HUES6 (cell line): Measurements from ENCODE around the gene FBLN2.

Experiments
- H3K27ac ChIP-seq: 2 replicates; pipeline ENCODE4 v1.7.0; 2013; ENCODE audit warnings: low read depth, mild to moderate bottlenecking, low read length, inconsistent platforms
- H3K27me3 ChIP-seq: 2 replicates; pipeline ENCODE4 v1.6.1; 2013; ENCODE audit warnings: low read length; ENCODE audit not compliant: control insufficient read depth, insufficient read depth
- H3K36me3 ChIP-seq: 2 replicates; pipeline ENCODE4 v1.6.1; 2013; ENCODE audit warnings: low read length; ENCODE audit not compliant: control insufficient read depth, insufficient read depth
- H3K4me1 ChIP-seq: 2 replicates; pipeline ENCODE4 v1.6.1; 2013; ENCODE audit warnings: low read length; ENCODE audit not compliant: control insufficient read depth, insufficient read depth
- H3K4me3 ChIP-seq: 2 replicates; pipeline ENCODE4 v1.5.1; 2013; ENCODE audit warnings: low read depth, low read length
- H3K9ac ChIP-seq: one replicate; pipeline ENCODE4 v1.6.1; 2013; ENCODE audit warnings: mild to moderate bottlenecking, low read length
- H3K9me3 ChIP-seq: 2 replicates; pipeline ENCODE4 v1.6.1; 2013; ENCODE audit warnings: low read depth, low read length; ENCODE audit not compliant: control insufficient read depth, insufficient read depth

Gene FBLN2

DNA sequence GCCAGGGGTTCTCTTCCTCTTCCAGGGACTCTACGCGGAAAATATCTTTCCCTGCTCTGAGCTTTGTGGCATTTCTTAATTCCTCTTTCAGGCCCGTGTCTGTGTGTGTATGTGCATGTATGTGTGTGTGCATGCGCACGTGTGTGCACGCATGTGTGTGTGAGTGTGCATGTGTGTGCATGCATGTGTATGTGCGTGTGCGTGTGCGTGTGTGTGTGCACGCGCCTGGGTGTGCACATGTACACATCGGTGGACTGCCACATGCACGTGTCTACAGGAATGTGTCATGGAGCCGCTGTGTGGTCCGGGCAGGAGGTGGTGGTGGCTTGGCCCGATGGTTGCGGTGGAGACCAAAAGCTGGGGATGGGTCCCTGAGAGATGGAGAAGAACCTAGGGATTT, 133.0 kb downstream of the FBLN2 start:
- H3K9ac ChIP-seq: no peak overlapping the region
- H3K27ac ChIP-seq: no peak overlapping the region
- no peaks in the 10 kb centered on the region for H3K9me3 ChIP-seq
- no peak overlapping the region for H3K4me3 ChIP-seq
- peaks cover 1% of the 10 kb centered on the region; the same call in 1 of the 2 replicates for H3K4me1 ChIP-seq
- H3K36me3 ChIP-seq: no peaks in the 10 kb centered on the region
- H3K27me3 ChIP-seq: no peaks in the 10 kb centered on the region

DNA sequence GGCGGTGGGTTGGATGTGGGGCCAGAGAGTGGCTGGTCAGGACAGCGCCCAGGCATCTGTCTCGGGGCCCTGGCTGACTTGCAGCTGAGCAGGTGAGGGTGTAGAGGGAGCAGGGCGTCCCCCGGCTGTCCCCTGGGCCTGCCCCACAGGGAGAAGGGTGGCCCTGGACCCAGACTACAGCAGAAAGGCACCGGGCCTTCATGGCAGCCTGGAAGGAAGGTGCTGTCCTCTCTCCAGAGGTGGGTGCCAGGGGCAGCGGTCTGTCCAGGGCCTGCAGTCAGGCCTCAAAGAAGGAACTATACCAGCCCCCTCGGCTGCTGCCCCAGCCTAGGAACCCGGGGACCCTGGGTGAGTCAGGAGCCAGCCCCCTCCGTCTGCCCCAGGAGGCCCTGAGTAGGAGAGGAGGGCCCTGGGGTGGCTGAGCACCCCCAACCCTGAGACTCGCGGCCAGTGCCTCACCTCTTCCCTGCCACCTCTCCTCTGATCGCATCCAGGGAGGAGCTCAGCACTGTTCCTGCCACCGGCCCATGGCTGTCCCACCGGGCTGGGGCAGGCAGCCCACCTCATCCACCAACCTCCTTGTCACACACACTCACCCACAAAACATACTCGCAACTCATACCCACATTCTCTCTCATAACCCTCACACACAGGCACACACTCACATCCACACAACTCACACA, 133.5 kb downstream of the FBLN2 start:
- Histone ChIP-seq H3K4me3 (no peak overlapping the region), H3K9ac (no peak overlapping the region)

DNA sequence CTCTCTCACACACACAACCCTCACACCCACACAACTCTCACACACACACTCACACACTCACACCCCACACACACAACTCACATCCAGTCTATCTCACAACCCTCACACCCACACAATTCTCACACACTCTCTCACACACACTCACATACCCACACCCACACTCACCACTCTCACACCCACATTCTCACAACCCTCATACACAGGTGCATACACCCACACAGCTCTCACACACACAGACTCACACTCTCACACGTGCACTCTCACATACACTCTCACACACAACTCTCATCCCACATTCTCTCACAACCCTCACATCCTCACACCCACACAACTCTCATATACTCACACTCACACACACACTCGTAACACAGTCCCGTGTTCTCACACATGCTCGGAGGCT, 134.4 kb downstream of the FBLN2 start:
- Histone ChIP-seq H3K4me1 (peaks cover 12% of the 10 kb centered on the region), H3K4me3 (no peak overlapping the region), H3K27me3 (no peaks in the 10 kb centered on the region), H3K27ac (no peak overlapping the region), H3K36me3 (no peaks in the 10 kb centered on the region), H3K9ac (no peak overlapping the region), H3K9me3 (no peaks in the 10 kb centered on the region)

More for the DNA sequence above, 133.5 kb downstream of the FBLN2 start:
- peaks cover 7% of the 10 kb centered on the region; the same call in 1 of the 2 replicates for H3K4me1 ChIP-seq
- no peaks in the 10 kb centered on the region for H3K9me3 ChIP-seq
- no peak overlapping the region for H3K27ac ChIP-seq
- H3K27me3 ChIP-seq: no peaks in the 10 kb centered on the region
- no peaks in the 10 kb centered on the region for H3K36me3 ChIP-seq

DNA sequence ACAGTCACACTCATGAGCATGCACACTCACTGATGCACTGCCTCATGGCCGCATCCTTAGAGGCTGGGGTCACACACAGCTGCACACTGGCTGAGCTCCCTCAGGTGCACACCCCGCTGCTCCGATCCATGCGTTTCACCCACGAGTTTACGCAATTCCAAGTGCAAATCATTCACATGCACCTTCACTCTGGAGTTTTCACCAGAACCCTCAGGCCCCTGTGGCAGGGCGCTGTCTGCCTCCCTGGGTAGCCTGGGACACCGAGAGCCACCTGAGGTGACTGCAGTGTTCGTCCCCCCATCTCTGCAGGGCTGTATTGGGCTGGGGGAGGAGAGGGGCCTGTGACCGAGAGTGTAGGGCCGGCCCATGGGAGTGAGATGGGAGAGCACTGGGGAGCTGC, 134.8 kb downstream of the FBLN2 start:
- Histone ChIP-seq H3K9me3 (no peaks in the 10 kb centered on the region), H3K27ac (no peak overlapping the region), H3K4me1 (peaks cover 12% of the 10 kb centered on the region), H3K9ac (no peak overlapping the region), H3K27me3 (no peaks in the 10 kb centered on the region; the same call in 1 of the 2 replicates), H3K4me3 (no peak overlapping the region), H3K36me3 (no peaks in the 10 kb centered on the region)

DNA sequence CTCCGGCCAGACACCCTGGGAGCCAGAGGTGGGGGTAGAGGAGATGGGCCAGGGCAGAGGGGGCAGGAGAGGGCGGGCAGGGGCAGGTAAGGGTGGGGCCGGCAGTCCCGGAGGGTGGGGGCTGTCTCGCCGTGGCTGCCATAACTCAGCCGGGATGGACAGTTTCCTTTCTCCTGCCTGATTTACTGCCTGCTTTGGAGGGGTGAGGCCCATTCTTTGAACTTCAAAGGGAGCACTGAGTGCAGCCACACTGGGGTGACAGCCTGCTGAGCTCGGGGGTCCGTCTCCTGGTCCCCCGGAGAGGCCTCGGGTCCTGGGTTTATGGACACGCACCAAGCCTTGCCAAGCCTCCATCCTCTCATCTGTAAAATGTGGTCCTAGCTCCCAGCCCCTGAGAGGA, 135.4 kb downstream of the FBLN2 start:
- Histone ChIP-seq H3K36me3 (no peaks in the 10 kb centered on the region), H3K27ac (no peak overlapping the region), H3K4me3 (no peak overlapping the region), H3K9ac (no peak overlapping the region), H3K4me1 (peaks cover 12% of the 10 kb centered on the region), H3K27me3 (no peaks in the 10 kb centered on the region; the same call in 1 of the 2 replicates), H3K9me3 (no peaks in the 10 kb centered on the region)

DNA sequence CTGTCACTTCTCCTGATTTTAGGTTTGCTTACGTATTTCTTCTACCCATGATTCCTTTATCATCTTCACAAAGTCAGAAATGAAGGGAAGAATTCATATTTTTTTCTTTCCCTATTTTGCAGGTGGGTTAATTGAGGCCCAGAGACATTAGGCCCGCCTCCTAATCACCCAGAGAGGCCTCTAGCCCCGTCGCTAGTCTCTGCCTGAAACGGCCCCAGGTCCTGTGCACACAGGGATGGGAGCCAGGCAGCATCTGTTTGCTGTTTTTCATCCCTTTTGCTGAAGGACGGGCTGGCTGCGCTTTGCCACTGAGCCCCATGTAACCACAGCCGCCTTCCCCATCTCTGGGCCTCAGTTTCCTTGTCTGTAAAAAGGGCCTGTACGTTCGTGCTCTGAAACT, 135.9 kb downstream of the FBLN2 start:
- Histone ChIP-seq H3K36me3 (no peaks in the 10 kb centered on the region), H3K27me3 (no peaks in the 10 kb centered on the region; the same call in 1 of the 2 replicates), H3K9ac (no peak overlapping the region)

DNA sequence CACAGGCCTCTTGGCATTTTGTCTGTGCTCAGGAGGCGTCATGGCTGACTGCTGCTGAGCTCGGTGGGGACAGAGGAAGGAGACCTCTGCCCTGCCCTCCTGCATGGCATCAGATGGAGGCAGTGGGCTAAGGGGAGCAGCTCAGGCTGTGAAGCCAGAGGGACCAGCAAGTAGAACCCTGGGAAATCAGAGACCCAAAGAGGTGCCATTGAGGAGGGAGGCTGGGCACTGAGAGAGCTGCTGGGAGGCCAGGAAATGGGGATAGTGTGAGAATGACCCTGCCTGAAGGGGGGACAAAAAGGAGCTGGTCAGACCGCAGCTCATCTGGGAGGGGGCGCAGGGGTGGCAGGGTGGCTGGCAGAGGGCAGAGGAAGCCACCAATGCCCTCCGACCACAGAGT, 136.8 kb downstream of the FBLN2 start:
- Histone ChIP-seq H3K36me3 (no peaks in the 10 kb centered on the region), H3K9me3 (no peaks in the 10 kb centered on the region), H3K27me3 (peaks cover 6% of the 10 kb centered on the region; the same call in 1 of the 2 replicates), H3K27ac (no peak overlapping the region), H3K9ac (no peak overlapping the region), H3K4me3 (no peak overlapping the region), H3K4me1 (peaks cover 12% of the 10 kb centered on the region)

More for the DNA sequence above, 135.9 kb downstream of the FBLN2 start:
- Histone ChIP-seq H3K27ac (no peak overlapping the region), H3K4me3 (no peak overlapping the region), H3K9me3 (no peaks in the 10 kb centered on the region), H3K4me1 (peaks cover 12% of the 10 kb centered on the region)

DNA sequence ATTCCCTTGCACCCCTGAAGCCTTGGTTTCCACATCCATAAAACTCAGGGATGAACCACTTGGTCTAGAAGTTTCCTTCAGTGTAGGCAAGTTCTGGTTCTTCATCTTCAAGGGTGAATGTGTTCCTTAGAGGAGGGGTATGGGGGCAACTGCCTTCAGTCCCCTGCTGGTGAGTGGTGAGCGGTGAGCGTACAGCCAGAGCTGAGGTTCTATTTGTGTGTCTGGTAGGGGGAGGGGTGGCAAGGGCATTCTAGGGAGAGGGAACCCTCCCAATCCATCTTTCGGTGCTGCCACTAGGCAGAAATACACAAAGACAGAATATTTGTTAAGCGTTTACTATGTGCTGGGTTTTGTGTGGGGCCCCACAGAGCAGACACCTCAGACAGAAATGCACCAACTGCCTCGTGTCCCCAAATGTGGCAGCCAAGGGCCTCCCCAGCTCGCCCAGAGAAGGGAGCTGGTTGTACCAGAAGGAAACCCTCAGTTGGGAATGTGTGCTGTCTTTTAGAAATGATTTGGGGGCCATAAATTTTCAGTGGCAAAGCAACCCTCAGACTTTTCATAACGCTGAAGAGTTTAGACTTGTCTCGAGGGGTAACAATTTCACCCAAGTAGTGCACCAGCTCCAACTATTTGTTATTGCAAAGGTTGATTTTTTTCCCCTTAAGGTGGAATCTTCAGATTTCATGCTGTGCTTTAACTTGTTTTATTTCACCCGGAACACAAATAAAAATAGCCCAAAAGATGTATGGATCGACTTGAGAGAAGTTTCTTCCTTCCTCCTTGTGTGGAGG, 137.6 kb downstream of the FBLN2 start:
- H3K9ac ChIP-seq: no peak overlapping the region
- H3K4me3 ChIP-seq: no peak overlapping the region
- H3K27ac ChIP-seq: no peak overlapping the region
- H3K4me1 ChIP-seq: peaks cover 12% of the 10 kb centered on the region
- no peaks in the 10 kb centered on the region for H3K36me3 ChIP-seq
- H3K27me3 ChIP-seq: peaks cover 6% of the 10 kb centered on the region; the same call in 1 of the 2 replicates
- no peaks in the 10 kb centered on the region for H3K9me3 ChIP-seq

DNA sequence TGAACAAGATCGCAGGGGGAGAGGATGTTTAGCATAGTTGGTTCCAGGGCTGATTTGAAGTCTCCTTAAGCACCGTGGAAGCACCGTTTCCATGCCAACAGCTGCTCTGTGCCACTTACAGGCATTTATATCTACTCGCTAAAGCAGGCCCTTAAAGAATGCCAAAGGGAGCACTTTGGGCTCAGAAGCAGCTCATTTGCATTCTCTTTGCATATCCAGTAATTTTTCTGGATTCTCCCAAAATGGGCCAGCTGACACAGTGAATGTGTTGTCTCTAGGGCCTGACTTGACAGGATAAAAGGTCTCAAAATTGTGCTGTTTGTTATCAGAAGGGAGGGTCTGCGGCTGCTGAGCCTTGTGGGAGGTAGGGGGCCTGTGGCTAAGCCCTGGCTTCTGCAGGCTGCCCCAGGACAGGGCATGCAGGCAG, 138.6 kb downstream of the FBLN2 start:
- H3K4me3 ChIP-seq: no peak overlapping the region
- H3K27ac ChIP-seq: no peak overlapping the region
- H3K9me3 ChIP-seq: no peaks in the 10 kb centered on the region
- H3K4me1 ChIP-seq: peaks cover 12% of the 10 kb centered on the region
- no peaks in the 10 kb centered on the region for H3K36me3 ChIP-seq
- no peak overlapping the region for H3K9ac ChIP-seq
- peaks cover 6% of the 10 kb centered on the region; the same call in 1 of the 2 replicates for H3K27me3 ChIP-seq
